ENCODE measurements around the gene TCHP.

TCHP gene

DNA sequence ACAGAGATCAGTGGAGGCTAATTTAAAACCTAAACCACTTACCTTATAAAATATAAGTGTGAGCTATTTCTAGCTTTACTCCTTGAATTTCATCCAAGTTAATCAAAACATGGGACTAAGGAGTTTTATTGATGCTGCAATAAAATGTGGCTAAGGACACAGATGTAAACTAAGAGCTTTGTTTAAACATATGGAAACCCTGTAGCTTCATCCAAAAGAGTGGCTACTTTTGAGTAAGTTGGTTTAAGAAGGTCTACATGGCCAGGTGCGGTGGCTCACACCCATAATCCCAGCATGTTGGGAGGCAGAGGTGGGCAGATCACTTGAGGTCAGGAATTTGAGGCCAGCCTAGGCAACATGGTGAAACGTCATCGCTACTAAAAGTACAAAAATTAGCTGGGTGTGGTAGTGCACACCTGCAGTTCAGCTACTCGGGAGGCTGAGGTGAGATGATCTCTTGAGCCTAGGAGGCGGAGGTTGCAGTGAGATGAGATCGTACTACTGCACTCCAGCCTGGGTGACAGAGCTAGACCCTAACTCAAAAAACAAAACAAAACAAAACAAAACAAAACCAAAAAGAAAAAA, 40.4 kb downstream of the TCHP start:
- Histone ChIP-seq H3K4me3 (replicated peaks; ENCODE audit: low read depth, low read length) (no peak overlapping the region), H3K36me3 (ENCODE audit: control insufficient read depth, insufficient read depth, low read length) (peaks cover 17% of the 10 kb centered on the region), H3K27me3 (replicated peaks; ENCODE audit: control insufficient read depth, insufficient read depth, low read length) (no peaks in the 10 kb centered on the region)
- TF ChIP-seq, protein P1, sequence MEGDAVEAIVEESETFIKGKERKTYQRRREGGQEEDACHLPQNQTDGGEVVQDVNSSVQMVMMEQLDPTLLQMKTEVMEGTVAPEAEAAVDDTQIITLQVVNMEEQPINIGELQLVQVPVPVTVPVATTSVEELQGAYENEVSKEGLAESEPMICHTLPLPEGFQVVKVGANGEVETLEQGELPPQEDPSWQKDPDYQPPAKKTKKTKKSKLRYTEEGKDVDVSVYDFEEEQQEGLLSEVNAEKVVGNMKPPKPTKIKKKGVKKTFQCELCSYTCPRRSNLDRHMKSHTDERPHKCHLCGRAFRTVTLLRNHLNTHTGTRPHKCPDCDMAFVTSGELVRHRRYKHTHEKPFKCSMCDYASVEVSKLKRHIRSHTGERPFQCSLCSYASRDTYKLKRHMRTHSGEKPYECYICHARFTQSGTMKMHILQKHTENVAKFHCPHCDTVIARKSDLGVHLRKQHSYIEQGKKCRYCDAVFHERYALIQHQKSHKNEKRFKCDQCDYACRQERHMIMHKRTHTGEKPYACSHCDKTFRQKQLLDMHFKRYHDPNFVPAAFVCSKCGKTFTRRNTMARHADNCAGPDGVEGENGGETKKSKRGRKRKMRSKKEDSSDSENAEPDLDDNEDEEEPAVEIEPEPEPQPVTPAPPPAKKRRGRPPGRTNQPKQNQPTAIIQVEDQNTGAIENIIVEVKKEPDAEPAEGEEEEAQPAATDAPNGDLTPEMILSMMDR (IDR thresholded peaks at IDR 0.05; ENCODE audit: insufficient read depth, low read length, poor library complexity, severe bottlenecking) = no peak
- no peak for DNase-seq (ENCODE audit: extremely low read depth, insufficient read length)

DNA sequence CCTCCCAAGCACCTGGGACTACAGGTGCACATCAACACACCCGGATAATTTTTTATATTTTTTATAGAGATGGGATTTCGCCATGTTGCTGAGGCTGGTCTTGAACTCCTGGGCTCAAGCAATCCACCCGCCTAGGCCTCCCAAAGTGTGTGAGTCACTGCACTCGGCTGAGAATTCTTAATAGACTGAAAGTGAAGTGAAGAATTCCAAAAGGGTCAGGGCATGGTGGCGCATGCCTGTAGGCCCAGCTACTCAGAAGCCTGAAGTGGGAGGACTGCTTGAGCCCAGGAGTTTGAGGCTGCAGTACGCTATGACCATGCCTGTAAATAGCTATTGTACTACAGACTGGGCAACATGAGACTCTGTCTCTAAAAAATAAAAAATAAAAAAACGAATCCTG, 43.7 kb downstream of the TCHP start:
- no peak for DNase-seq (ENCODE audit: extremely low read depth, insufficient read length)
- TF ChIP-seq, protein P1 (IDR thresholded peaks at IDR 0.05; ENCODE audit: insufficient read depth, low read length, poor library complexity, severe bottlenecking) = no peak
- no peaks in the 10 kb centered on the region for H3K27me3 ChIP-seq (replicated peaks; ENCODE audit: control insufficient read depth, insufficient read depth, low read length)
- H3K4me3 ChIP-seq (replicated peaks; ENCODE audit: low read depth, low read length) = no peak overlapping the region
- peaks cover 18% of the 10 kb centered on the region for H3K36me3 ChIP-seq (ENCODE audit: control insufficient read depth, insufficient read depth, low read length)

DNA sequence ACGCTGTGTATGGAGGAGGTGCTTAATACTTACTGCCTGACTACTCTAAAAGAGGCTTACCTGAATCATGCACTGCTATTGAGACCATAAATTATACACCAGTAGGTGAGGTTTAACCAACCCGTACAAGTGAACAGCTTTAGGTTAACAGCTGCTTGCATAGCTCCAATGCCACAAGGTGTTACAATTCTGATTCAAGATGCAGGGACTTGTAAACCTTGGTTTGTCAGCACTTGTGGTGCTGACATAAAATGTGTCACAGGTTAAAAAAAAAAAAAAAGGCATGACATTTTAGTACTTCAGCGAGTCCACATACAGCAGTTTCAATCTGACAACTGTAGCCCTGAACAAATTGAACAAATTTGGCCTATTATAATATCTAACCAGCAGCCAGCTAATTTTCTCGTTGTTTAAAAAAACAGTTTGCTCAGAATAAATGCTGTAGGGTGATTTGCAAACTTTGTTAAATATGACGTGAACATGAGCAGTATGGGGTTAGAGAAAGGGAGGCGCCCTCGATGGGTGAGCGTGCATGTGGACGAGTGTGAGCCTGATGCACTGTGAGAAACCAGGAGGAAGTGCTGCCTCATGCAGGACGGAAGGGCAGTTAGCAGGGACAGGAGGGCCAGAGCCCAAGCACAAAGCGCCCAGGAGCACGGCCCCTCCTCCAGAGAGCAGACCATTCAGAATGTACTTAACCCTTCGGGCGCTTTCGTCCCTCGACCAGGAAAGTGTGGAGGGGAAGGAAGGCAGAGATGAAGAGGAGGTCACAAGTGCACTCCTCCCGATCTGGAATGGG, 44.7 kb downstream of the TCHP start:
- DNase-seq (ENCODE audit: extremely low read depth, insufficient read length) = no peak
- no peak overlapping the region for H3K4me3 ChIP-seq (replicated peaks; ENCODE audit: low read depth, low read length)
- peaks cover 16% of the 10 kb centered on the region for H3K36me3 ChIP-seq (ENCODE audit: control insufficient read depth, insufficient read depth, low read length)
- TF ChIP-seq, protein P1 (IDR thresholded peaks at IDR 0.05; ENCODE audit: insufficient read depth, low read length, poor library complexity, severe bottlenecking) = no peak
- H3K27me3 ChIP-seq (replicated peaks; ENCODE audit: control insufficient read depth, insufficient read depth, low read length) = no peaks in the 10 kb centered on the region

DNA sequence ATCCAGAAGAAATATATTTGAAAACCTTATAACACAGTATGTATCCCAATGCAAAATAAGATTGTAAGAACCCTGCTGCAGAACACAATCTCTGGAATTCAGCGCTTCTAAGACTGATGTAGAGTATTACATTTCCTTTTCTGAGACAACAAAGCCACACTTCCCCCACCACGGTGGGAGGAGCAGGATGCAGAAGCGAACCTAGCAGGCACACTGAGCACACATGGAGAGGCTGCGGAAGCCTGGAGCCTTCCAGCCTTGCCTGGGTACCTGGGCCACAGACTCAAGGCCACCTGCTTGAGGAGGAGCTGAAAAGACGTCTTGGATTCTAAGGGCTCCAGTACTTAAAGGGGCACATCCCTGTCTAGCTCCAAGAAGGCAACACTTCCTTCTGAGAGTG, 46.4 kb downstream of the TCHP start:
- Histone ChIP-seq H3K4me3 (replicated peaks; ENCODE audit: low read depth, low read length) (no peak overlapping the region), H3K27me3 (replicated peaks; ENCODE audit: control insufficient read depth, insufficient read depth, low read length) (no peaks in the 10 kb centered on the region), H3K36me3 (ENCODE audit: control insufficient read depth, insufficient read depth, low read length) (peaks cover 16% of the 10 kb centered on the region)
- DNase-seq (ENCODE audit: extremely low read depth, insufficient read length) = no peak
- TF ChIP-seq, protein P1 (IDR thresholded peaks at IDR 0.05; ENCODE audit: insufficient read depth, low read length, poor library complexity, severe bottlenecking) = no peak

DNA sequence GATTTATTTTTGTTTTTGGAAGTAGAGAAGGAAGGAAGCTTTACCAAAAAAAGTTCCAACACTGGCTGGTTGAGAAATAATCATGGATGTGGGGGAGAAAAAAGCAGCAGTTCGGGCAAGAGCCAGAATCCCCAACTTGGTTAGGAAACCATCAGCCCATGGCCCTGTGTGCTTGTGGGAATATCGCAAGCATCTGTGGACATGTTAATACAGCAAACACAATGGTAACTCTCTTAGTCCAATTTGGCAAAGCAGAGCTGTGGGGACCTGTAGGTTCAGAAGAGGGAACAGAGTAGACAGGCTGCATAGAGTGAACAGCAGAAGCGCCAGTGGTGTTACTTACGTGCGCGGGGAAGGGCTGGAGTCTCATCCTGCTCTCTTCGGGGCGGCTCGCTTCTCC, 46.8 kb downstream of the TCHP start:
- H3K27me3 ChIP-seq (replicated peaks; ENCODE audit: control insufficient read depth, insufficient read depth, low read length) = no peaks in the 10 kb centered on the region
- H3K36me3 ChIP-seq (ENCODE audit: control insufficient read depth, insufficient read depth, low read length) = peaks cover 20% of the 10 kb centered on the region
- no peak for DNase-seq (ENCODE audit: extremely low read depth, insufficient read length)
- TF ChIP-seq, protein P1 (IDR thresholded peaks at IDR 0.05; ENCODE audit: insufficient read depth, low read length, poor library complexity, severe bottlenecking) = no peak
- no peak overlapping the region for H3K4me3 ChIP-seq (replicated peaks; ENCODE audit: low read depth, low read length)
